ENCODE measurements around the gene CA5A.

DNA sequence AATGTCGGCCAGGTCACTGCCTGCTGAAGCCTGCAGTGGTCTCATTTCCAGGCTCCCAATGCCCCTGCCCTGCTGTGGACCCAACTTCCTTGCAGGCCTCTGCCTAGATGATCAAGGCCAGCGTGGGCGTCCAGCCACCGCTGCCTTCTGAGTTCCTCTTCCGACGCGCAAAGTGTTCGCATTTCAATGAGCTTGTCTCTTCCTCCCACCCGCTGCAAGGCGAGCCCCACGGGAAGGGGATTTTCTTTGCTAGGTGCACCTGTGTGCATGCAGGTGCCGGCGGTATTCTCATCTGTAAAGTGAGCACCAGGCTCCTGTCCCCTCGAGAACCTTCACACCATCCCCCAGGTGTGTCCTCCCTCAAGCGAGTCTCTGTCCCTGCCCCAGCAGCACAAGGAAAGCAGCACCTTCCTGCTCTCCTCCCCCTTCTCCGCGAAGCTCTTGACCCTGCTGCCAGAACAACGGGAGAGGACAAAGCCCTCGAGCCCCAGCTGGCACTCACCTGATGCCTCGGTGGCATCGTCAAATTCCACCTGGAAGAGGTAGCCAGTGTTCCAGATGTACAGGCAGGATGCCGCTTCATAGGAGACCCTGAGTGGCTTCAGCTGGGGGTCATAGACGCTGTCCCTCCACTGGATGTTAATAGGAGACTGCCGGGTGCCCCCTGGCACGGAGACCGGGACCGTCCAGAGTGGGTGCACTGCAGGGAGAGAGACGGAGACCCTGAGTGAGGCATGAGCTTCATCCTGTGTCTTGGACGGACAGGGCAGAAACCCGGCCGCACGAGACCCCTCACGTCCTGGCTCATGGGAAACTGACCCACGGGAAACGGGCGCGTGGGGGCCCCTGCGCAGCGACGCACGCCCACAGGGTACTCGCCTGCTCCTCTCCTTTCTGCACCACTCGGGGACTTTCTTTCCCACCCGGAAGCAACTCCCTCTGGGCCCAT is 9.8 kb downstream of the CA5A start:
- no peak for TF ChIP-seq POLR2AphosphoS5 (IDR thresholded peaks at IDR 0.05)
- TF ChIP-seq, protein P1, sequence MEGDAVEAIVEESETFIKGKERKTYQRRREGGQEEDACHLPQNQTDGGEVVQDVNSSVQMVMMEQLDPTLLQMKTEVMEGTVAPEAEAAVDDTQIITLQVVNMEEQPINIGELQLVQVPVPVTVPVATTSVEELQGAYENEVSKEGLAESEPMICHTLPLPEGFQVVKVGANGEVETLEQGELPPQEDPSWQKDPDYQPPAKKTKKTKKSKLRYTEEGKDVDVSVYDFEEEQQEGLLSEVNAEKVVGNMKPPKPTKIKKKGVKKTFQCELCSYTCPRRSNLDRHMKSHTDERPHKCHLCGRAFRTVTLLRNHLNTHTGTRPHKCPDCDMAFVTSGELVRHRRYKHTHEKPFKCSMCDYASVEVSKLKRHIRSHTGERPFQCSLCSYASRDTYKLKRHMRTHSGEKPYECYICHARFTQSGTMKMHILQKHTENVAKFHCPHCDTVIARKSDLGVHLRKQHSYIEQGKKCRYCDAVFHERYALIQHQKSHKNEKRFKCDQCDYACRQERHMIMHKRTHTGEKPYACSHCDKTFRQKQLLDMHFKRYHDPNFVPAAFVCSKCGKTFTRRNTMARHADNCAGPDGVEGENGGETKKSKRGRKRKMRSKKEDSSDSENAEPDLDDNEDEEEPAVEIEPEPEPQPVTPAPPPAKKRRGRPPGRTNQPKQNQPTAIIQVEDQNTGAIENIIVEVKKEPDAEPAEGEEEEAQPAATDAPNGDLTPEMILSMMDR (IDR thresholded peaks at IDR 0.05): no peak

Measured in suprapubic skin (tissue), 3 donors.